ENCODE data around the gene SMARCD3.

SMARCD3 gene

DNA sequence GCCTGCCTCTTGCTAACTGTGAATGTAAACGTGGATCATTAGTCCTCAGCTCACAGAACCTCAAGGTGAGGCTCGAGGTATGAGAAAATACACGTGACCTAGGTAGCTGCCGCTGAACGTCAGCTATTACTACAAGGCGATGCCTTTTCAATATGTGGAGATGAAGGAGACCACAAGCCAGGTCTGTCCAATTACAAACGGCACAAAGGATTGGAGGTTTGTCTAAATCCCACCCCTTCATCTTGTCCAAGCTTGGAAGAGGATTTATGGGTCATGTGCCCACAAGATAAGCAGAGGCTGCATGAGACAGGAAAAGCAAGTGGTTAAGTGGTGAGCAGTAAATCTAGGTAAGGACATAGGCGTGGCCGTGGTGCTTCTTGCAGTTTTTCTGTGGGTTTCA, 41.6 kb downstream of the SMARCD3 start:
- DNase-seq = no peak

- no peak for DNase-seq
Measured at GRCh38 chr7:151205730-151206129, 42.8 kb downstream of the SMARCD3 start.

GRCh38 chr7:151204383-151205032, 44.0 kb downstream of the SMARCD3 start:
- DNase-seq = no peak

DNA sequence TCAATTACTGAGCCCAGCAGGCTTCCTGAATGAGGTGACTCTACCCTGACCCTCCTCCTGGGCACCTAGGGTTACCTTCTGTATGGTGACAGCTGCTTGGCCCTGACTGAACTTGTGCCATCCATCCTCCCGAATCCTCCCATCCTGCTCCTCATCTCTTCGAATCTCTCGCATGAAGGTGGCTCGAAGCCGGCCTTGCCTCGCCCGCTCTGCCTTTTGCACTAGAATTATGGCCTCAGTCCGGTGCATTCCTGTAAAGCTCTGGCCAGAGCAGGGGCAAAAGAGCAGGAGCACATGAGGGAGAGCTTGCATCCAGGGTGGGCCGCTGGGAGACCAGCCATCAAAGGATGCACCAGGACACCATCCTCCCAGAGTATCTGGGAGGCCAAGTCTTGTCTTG, 45.7 kb downstream of the SMARCD3 start:
- DNase-seq = no peak

GRCh38 chr7:151201751-151202150, 46.7 kb downstream of the SMARCD3 start:
- DNase-seq = no peak

DNA sequence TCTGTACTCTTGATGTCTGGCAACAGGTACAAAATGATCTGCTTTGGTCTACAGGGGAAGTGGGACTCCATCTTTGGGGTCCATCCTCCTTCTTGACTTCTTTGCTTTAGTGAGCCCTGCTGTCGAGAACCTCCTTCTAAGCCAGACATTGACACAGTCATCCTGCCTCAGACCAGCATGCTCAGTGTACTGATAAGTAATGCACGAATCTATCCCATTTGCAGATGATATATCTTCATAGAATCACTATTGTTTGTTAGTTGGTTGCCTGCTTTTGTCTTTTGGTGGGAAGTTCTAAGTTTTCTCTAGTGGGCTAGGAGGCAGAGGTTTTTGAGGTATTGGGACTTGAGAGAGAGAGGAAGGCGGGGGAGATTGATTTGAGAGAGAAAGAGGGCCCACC, 47.1 kb downstream of the SMARCD3 start:
- DNase-seq = no peak

DNA sequence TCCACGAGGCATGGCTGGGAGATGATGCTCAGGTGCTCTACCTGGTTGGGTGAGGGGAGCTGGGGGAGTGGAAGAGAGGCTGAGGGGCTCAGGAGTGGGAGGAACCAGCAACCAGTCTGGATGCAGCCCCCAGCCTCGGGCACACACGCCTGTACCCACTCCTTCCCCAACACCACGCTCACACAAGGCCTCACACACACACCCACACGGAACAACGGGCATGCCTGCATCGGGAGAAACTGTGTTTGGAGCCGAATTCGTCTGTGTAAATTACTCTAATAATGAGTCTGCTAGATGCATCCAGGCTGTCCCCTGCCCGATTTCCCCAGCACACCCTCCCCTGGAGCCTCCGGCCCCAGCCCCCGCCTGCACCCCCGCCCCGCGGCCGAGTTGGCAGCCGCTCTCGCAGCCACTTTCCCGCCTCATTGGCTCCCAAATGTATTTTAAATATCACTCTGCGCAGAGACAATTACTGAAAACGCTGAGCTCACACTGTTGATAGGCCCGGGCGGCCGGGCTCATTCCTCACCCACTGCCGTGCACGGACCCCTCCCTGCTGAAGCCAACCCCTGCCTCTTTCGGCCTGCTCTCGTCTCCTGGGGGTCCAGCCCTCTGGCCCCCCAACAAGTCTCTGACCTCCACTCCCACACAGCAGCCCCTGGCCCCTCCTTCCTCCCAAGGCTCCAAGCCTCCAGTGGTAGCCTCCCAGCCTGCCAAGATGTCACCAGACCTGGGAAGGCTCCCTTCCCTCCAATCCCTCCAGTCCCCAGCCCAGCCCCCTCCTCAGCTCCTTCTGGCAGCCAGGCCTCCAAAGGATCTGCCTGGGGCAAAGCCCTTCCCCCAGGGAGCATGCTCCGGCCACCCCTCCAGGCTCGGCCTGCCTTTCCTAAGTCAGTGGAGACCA, 49.3 kb downstream of the SMARCD3 start:
- no peak for DNase-seq

- no peak for DNase-seq
Measured at GRCh38 chr7:151197932-151198331, 50.6 kb downstream of the SMARCD3 start.

DNA sequence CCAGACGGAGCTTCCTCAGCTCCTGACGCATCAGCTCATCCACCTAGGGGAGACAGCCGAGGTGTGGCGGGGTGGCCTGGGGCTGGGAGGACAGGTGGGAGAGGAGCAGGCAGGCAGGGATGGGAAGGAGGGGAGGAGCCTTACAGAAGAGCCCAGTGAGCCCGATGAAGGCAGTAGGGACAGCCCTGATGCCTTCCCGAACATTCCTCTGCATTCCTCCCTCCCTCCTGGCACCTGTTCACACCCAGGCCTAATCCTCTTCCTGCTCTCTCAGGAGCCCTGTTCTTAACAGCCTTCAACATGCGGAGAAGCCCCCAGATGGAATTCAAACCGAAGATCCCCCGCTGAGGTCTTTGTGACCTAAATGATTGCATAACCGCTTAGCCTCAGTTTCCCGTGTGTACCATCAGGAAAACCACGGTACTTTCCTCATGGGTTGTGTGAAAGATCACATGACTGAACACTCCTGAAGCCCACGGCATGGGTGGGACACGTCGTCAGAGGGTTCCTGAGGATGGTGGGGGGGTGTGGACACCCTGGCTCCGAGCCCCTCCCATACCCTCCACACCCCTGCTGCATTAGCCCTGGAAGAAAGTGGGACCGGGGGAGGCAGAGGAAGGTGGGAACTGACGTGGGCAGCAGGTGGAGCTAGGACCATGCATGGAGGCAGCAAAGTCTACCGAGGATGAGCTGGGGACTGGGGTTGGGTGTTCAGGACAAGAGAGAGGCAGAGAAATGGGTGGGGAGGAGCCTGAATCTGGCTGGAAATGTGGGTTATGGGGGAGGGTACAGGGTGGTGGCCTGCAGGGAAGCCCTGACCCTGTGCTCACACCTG, 52.7 kb downstream of the SMARCD3 start:
- DNase-seq = no peak

- DNase-seq = no peak
Measured at GRCh38 chr7:151194188-151194587, 54.3 kb downstream of the SMARCD3 start.

GRCh38 chr7:151193203-151193978, 55.1 kb downstream of the SMARCD3 start:
- DNase-seq = no peak

GRCh38 chr7:151192002-151192539, 56.4 kb downstream of the SMARCD3 start:
- no peak for DNase-seq

DNA sequence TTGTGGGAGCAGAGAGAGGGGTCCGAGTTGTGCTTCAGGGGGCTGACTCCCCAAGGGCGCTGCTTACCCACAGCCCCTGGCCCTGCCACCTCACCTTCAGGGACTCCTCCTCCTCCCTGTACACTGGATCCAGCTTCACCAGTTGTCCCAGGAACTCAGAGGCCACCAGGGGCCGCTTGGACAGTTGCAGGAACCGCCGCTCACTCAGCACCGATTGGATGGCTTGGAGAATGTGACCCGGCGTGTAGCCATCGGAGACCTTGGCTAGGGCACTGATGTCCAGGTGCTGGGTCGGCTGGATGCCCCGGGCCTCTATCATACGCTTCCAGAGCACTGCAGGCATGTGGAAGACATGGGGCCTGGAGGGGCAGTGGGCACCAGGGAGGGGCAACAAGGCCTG, 57.0 kb downstream of the SMARCD3 start:
- DNase-seq = no peak

- DNase-seq = no peak
Measured at GRCh38 chr7:151189038-151189437, 59.5 kb downstream of the SMARCD3 start.

All from activated CD4-positive, CD25-positive, alpha-beta regulatory T cell (primary cell).